K562 treated with DMSO at 1 percent for 12 hours (cell line): Measurements from ENCODE around the gene RWDD3. TPM values are rescaled to one million over a fixed set of nuclear protein-coding genes. Genes with fewer than 3 reads are reported as not detected.

Experiments
- total RNA-seq: library from RNA; unstranded; fragments of 300-600 nt; gene quantifications from 2 replicates; pipeline ENCODE4 v1.2.3, GENCODE V29; 2022; ENCODE audit not compliant: insufficient read depth

The RWDD3 gene
- total RNA-seq = 14.4 and 15.1 TPM in 2 replicates

GRCh38 chr1:95233737-95234500, at the start of gene RWDD3:
RWDD3 (plus strand) TSS chr1:95234210; CDS start chr1:95234231, 21 bp downstream.

Other genes starting within 250 kb of the RWDD3 start
- 0.25 and 0.28 TPM in 2 replicates for gene ALG14, start 161.3 kb upstream of the RWDD3 start, total RNA-seq
- 3.2 and 10.0 TPM in 2 replicates for gene TLCD4, start 116.9 kb upstream of the RWDD3 start, total RNA-seq